OCI-LY3 (cell line): Measurements from ENCODE around the gene IGFBPL1.
A peak's percentile ranks its signal among the peaks of the same experiment; 100 is the strongest.
"Not testable (repeated sequence)": the region's sequence is repeated elsewhere in the genome, so short reads cannot be mapped to it uniquely, and the experiment has no call there.

ENCODE experiments used
- H2AFZ ChIP-seq: fragments of 200-600, 300-600 bp; shearing (Covaris generic); 2 replicates; pipeline ENCODE4 v1.6.0; 2014; ENCODE audit warnings: antibody characterized with exemption, low read depth, low read length
- H3K27ac ChIP-seq: fragments of 200-600, 300-600 bp; sonication (generic); 2 replicates; pipeline ENCODE4 v1.5.1; 2014; ENCODE audit warnings: mild to moderate bottlenecking, low read length, moderate library complexity, mixed read lengths
- H3K27me3 ChIP-seq: fragments of 200-600, 300-600 bp; sonication (generic); 2 replicates; pipeline ENCODE4 v1.6.1; 2014; ENCODE audit warnings: low read depth, low read length, mixed read lengths
- H3K36me3 ChIP-seq: fragments of 200-600, 300-600 bp; sonication (generic); replicated peaks from 2 replicates; pipeline ENCODE3; 2014; ENCODE audit warnings: low read depth, low read length, mixed read lengths
- H3K4me1 ChIP-seq: fragments of 300-600, 200-600 bp; sonication (generic); 2 replicates; pipeline ENCODE4 v1.6.1; 2014; ENCODE audit warnings: low read length, mixed read lengths
- H3K4me2 ChIP-seq: fragments of 200-600, 300-600 bp; sonication (generic); 2 replicates; pipeline ENCODE4 v1.6.1; 2014; ENCODE audit warnings: low read length, mixed read lengths
- H3K4me3 ChIP-seq: fragments of 300-600, 200-600 bp; sonication (generic); 2 replicates; pipeline ENCODE4 v1.5.1; 2014; ENCODE audit warnings: antibody characterized with exemption, mild to moderate bottlenecking, low read length, moderate library complexity
- H3K79me2 ChIP-seq: fragments of 300-600, 200-600 bp; shearing (Covaris generic); 2 replicates; pipeline ENCODE4 v1.6.1; 2014; ENCODE audit warnings: mild to moderate bottlenecking, low read length, mixed read lengths
- H3K9ac ChIP-seq: fragments of 300-600, 200-600 bp; shearing (Covaris generic); 2 replicates; pipeline ENCODE4 v1.6.0; 2014; ENCODE audit warnings: mild to moderate bottlenecking, low read length, moderate library complexity
- H3K9me3 ChIP-seq: fragments of 200-600, 300-600 bp; shearing (Covaris generic); 2 replicates; pipeline ENCODE4 v1.6.1; 2014; ENCODE audit warnings: low read length, mixed read lengths; ENCODE audit not compliant: insufficient read depth
- H4K20me1 ChIP-seq: fragments of 200-600, 300-600 bp; sonication (generic); 2 replicates; pipeline ENCODE4 v1.6.1; 2016; ENCODE audit warnings: low read length, mixed read lengths; ENCODE audit not compliant: insufficient read depth
- CTCF ChIP-seq: fragments of 200-600, 300-600 bp; sonication (generic); IDR thresholded peaks from 2 replicates; pipeline ENCODE4 v1.5.1; 2014; ENCODE audit warnings: antibody characterized with exemption, low read length, low read depth
- EZH2phosphoT487 ChIP-seq: fragments of 200-600 bp; shearing (Covaris generic); IDR thresholded peaks from 2 replicates; pipeline ENCODE4 v1.6.1; 2018; ENCODE audit warnings: antibody characterized with exemption, mixed run types, low read depth

IGFBPL1 gene

DNA sequence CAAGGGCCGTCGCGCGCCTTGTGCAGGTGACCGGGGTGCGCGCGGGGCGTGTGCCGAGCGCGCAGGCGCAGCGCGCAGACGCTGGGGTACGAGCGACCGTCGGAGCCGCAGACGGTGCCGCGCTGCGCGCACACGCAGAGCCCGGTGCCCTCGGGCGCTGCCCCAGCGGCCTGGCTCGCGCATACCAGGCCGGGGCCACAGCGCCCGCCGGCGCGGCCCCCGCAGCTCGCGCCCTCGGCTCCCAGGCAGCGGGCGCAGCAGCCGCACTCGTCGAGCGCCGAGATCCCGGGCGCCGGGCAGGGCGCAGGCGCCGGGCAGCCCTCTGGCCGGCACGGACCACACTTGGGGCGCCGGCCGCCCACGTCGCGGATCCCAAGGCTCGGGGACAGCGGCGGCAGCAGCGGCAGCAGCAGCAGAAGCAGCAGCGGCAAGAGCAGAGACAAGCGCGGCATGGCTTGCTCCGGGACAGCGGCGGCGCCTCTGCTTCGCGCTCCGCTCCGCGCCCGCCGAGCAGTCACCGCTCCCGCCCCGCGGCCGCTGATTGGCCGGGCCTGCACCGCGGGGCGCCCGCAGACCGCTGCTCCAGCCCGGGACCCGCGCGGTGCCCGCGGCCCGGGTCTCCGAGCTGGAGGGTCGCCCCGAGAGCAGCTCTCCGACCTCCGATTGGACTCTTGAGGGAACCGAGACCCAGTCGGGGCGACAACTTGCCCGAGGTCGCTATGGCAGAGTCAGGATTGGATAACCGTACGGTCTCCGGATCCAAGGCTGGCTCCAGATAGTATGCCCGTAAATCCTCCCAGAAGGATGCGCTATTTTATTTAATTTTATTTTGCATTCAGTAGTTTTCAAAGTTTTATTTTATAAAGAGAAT, at the start of gene IGFBPL1:
Gene IGFBPL1, minus strand, starts transcription at position 482 of the 871 bp plus-strand sequence. Its CDS starts 30 bp downstream, at position 452.
- H3K36me3 ChIP-seq, result no peaks in the 10 kb centered on the region
- H2AFZ ChIP-seq, result no peak within 1 kb of the TSS
- H3K27me3 ChIP-seq, result peaks cover 9% of the 10 kb centered on the region
- no peak within 1 kb of the TSS for H3K27ac ChIP-seq
- H4K20me1 ChIP-seq, result no peaks in the 10 kb centered on the region
- H3K9ac ChIP-seq, result no peak within 1 kb of the TSS
- TF ChIP-seq EZH2phosphoT487 (no peak), CTCF (no peak)
- no peaks in the 10 kb centered on the region for H3K4me1 ChIP-seq
- no peaks in the 10 kb centered on the region for H3K9me3 ChIP-seq
- no peak within 1 kb of the TSS for H3K4me3 ChIP-seq
- no peaks in the 10 kb centered on the region for H3K79me2 ChIP-seq
- H3K4me2 ChIP-seq, result no peak within 1 kb of the TSS

DNA sequence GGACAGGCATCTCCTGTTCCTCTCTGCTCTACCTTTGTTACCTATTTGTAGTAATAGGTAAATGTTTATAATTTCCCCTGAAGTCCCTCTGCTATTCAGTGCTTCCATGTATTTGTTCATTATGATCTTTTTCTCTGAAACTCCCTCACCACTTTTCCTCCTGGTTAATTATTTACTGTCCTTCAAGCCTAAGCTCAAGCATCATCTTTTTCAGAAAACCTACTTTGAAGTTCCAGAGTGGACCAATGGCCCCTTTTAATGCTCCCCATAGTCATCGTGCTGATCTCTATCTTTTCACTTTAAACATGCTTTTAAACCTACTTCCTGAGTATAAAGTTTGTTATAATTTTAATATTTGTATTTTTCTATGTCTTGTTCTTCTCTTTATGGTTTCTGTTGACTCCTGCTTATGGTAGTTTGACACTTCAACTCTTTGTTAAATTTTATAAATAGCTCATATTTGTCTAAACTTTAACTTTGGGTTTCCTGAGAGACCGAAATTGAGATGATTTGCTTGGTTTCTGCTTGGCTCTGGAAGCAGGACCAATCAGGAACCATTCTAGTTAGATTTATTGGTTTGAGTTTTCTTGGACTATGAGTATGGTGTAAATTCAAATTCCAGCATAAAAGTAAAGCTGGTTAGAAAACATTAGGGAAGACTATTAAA, 48.5 kb upstream of the IGFBPL1 start:
- H3K9me3 ChIP-seq, H3K4me2 ChIP-seq, H3K36me3 ChIP-seq, H4K20me1 ChIP-seq, H3K27ac ChIP-seq, H3K9ac ChIP-seq, H3K79me2 ChIP-seq, H3K4me3 ChIP-seq, H3K27me3 ChIP-seq, H2AFZ ChIP-seq: not testable (repeated sequence)
- peaks cover 13% of the 10 kb centered on the region for H3K4me1 ChIP-seq

GRCh38 chr9:38467404-38467803, 43.1 kb upstream of the IGFBPL1 start:
- Histone ChIP-seq H3K27me3 (no peaks in the 10 kb centered on the region), H3K4me3 (no peak overlapping the region), H3K9me3 (no peaks in the 10 kb centered on the region), H3K36me3 (no peaks in the 10 kb centered on the region), H3K4me1 (peaks cover 20% of the 10 kb centered on the region), H3K27ac (no peak overlapping the region), H4K20me1 (no peaks in the 10 kb centered on the region), H3K4me2 (peak overlapping the region; percentile 3), H2AFZ (peak overlapping the region; percentile 45; the same call in 1 of the 2 replicates), H3K79me2 (no peaks in the 10 kb centered on the region), H3K9ac (no peak overlapping the region)
- TF ChIP-seq EZH2phosphoT487 (no peak), CTCF (no peak)

GRCh38 chr9:38453835-38454234, 29.6 kb upstream of the IGFBPL1 start:
- Histone ChIP-seq H3K27me3 (peaks cover 30% of the 10 kb centered on the region; the same call in 1 of the 2 replicates), H3K79me2 (no peaks in the 10 kb centered on the region), H3K4me3 (no peak overlapping the region), H3K36me3 (no peaks in the 10 kb centered on the region), H3K4me1 (no peaks in the 10 kb centered on the region), H3K27ac (no peak overlapping the region), H3K4me2 (no peak overlapping the region), H2AFZ (no peak overlapping the region), H3K9me3 (peaks cover 11% of the 10 kb centered on the region; the same call in 1 of the 2 replicates), H3K9ac (no peak overlapping the region), H4K20me1 (no peaks in the 10 kb centered on the region)
- no peak for TF ChIP-seq CTCF
- no peak for TF ChIP-seq EZH2phosphoT487
